ENCODE results near the gene FAM237A. TPM values are rescaled to one million over a fixed set of nuclear protein-coding genes. Genes with fewer than 3 reads are reported as not detected.

FAM237A gene
- total RNA-seq, 4 donors from 2014 or later: not detected

GRCh38 chr2:206611191-206611590, 31.1 kb upstream of the FAM237A start:
- Histone ChIP-seq H3K36me3 (no peaks in the 10 kb centered on the region), H3K27ac (replicated peaks in 1 of 4) (no peak overlapping the region), H3K4me3 (no peak overlapping the region), H3K9me3 (no peaks in the 10 kb centered on the region), H3K27me3 (no peaks in the 10 kb centered on the region), H3K4me1 (no peaks in the 10 kb centered on the region)
- DNase-seq (ENCODE audit: extremely low spot score): no peak
- 95% methylated on average over 6 of the region's 6 CpGs for WGBS
- TF ChIP-seq POLR2A (IDR thresholded peaks at IDR 0.05; ENCODE audit: low read depth) (no peak), EP300 (IDR thresholded peaks at IDR 0.05) (no peak), POLR2AphosphoS5 (IDR thresholded peaks at IDR 0.05) (no peak), CTCF (IDR thresholded peaks at IDR 0.05) (no peak)
- intact Hi-C loops (cut with DNase I): no loop called here

GRCh38 chr2:206611736-206612135, 30.6 kb upstream of the FAM237A start:
- DNase-seq (ENCODE audit: extremely low spot score): no peak
- Histone ChIP-seq H3K4me1 (no peaks in the 10 kb centered on the region), H3K9me3 (no peaks in the 10 kb centered on the region), H3K4me3 (no peak overlapping the region), H3K27me3 (no peaks in the 10 kb centered on the region), H3K36me3 (no peaks in the 10 kb centered on the region), H3K27ac (replicated peaks in 1 of 4) (no peak overlapping the region)
- WGBS: 67% methylated on average over 3 of the region's 3 CpGs
- intact Hi-C loops (cut with DNase I): no loop called here
- no peak for TF ChIP-seq CTCF (IDR thresholded peaks at IDR 0.05)
- TF ChIP-seq EP300 (IDR thresholded peaks at IDR 0.05): no peak
- TF ChIP-seq POLR2AphosphoS5 (IDR thresholded peaks at IDR 0.05): no peak
- TF ChIP-seq POLR2A (IDR thresholded peaks at IDR 0.05; ENCODE audit: low read depth): no peak

GRCh38 chr2:206614811-206615210, 27.5 kb upstream of the FAM237A start:
- H3K27me3 ChIP-seq: no peaks in the 10 kb centered on the region
- no peak for TF ChIP-seq POLR2A (IDR thresholded peaks at IDR 0.05; ENCODE audit: low read depth)
- no peak for TF ChIP-seq CTCF (IDR thresholded peaks at IDR 0.05)
- no peak for TF ChIP-seq POLR2AphosphoS5 (IDR thresholded peaks at IDR 0.05)
- TF ChIP-seq EP300 (IDR thresholded peaks at IDR 0.05): no peak
- H3K4me3 ChIP-seq: no peak overlapping the region
- no peak for DNase-seq (ENCODE audit: extremely low spot score)
- WGBS: 84% methylated on average over 6 of the region's 6 CpGs
- no peak overlapping the region for H3K27ac ChIP-seq (replicated peaks in 1 of 4)
- no peaks in the 10 kb centered on the region for H3K36me3 ChIP-seq
- no peaks in the 10 kb centered on the region for H3K4me1 ChIP-seq
- intact Hi-C loops (cut with DNase I): no loop called here
- H3K9me3 ChIP-seq: no peaks in the 10 kb centered on the region

GRCh38 chr2:206615417-206616089, 26.7 kb upstream of the FAM237A start:
- no peak overlapping the region for H3K27ac ChIP-seq (replicated peaks in 1 of 4)
- intact Hi-C loops (cut with DNase I): no loop called here

More at GRCh38 chr2:206615417-206616089, 26.7 kb upstream of the FAM237A start:
- no peaks in the 10 kb centered on the region for H3K9me3 ChIP-seq
- TF ChIP-seq CTCF (IDR thresholded peaks at IDR 0.05) (no peak), POLR2AphosphoS5 (IDR thresholded peaks at IDR 0.05) (no peak), POLR2A (IDR thresholded peaks at IDR 0.05; ENCODE audit: low read depth) (no peak), EP300 (IDR thresholded peaks at IDR 0.05) (no peak)
- no peak overlapping the region for H3K4me3 ChIP-seq
- no peaks in the 10 kb centered on the region for H3K27me3 ChIP-seq
- no peaks in the 10 kb centered on the region for H3K36me3 ChIP-seq
- DNase-seq (ENCODE audit: extremely low spot score): no peak
- WGBS: 86% methylated on average over 7 of the region's 7 CpGs
- no peaks in the 10 kb centered on the region for H3K4me1 ChIP-seq

All from esophagus muscularis mucosa (tissue), 4 donors.